Neural progenitor cell (in vitro differentiated cells): ENCODE measurements around the gene SBNO1. TPM values are rescaled to one million over a fixed set of nuclear protein-coding genes. Genes with fewer than 3 reads are reported as not detected.
A peak's percentile ranks its signal among the peaks of the same experiment; 100 is the strongest.

Experiments
- DNase-seq: peaks from one replicate; pipeline ENCODE4 v3.0.0-alpha.2; 2016; ENCODE audit warnings: low spot score
- H2AFZ ChIP-seq: fragments of 200-600 bp; sonication (generic); replicated peaks from 2 replicates; pipeline ENCODE4 v1.6.1; 2016; ENCODE audit warnings: antibody characterized with exemption
- H3F3A ChIP-seq: fragments of 200-600 bp; sonication (generic); 2 replicates; pipeline ENCODE4 v1.6.1; 2016; ENCODE audit warnings: antibody characterized with exemption, low read depth
- H3K27ac ChIP-seq: fragments of 200-600 bp; sonication (generic); 2 replicates; pipeline ENCODE4 v1.5.1; 2016; ENCODE audit warnings: mild to moderate bottlenecking
- H3K27me3 ChIP-seq: fragments of 200-600 bp; sonication (generic); 2 replicates; pipeline ENCODE4 v1.6.1; 2016; ENCODE audit warnings: mild to moderate bottlenecking, moderate library complexity
- H3K36me3 ChIP-seq: fragments of 200-600 bp; sonication (generic); 2 replicates; pipeline ENCODE4 v1.5.1; 2016
- H3K4me1 ChIP-seq: fragments of 200-600 bp; sonication (generic); 2 replicates; pipeline ENCODE4 v1.6.1; 2016; ENCODE audit warnings: mixed run types
- H3K4me2 ChIP-seq: fragments of 200-600 bp; sonication (generic); 2 replicates; pipeline ENCODE4 v1.6.1; 2016
- H3K4me3 ChIP-seq: fragments of 200-600 bp; sonication (generic); 2 replicates; pipeline ENCODE4 v1.5.1; 2016
- H3K79me2 ChIP-seq: fragments of 200-600 bp; sonication (generic); 2 replicates; pipeline ENCODE4 v1.6.1; 2016; ENCODE audit warnings: low read depth
- H3K9ac ChIP-seq: fragments of 200-600 bp; sonication (generic); 2 replicates; pipeline ENCODE4 v1.6.1; 2016
- H3K9me3 ChIP-seq: fragments of 200-600 bp; sonication (generic); 2 replicates; pipeline ENCODE4 v1.5.1; 2016; ENCODE audit warnings: low read depth
- H4K20me1 ChIP-seq: fragments of 200-600 bp; sonication (generic); 2 replicates; pipeline ENCODE4 v1.6.1; 2016; ENCODE audit warnings: low read depth
- H3K27ac Mint-ChIP-seq: 3 replicates; pipeline ENCODE4 v1.8.0; 2021; ENCODE audit warnings: mixed read lengths
- H3K27me3 Mint-ChIP-seq: 2 replicates; pipeline ENCODE4 v1.8.0; 2022; ENCODE audit warnings: low read depth, mild to moderate bottlenecking, inconsistent platforms, moderate library complexity, mixed read lengths; ENCODE audit not compliant: insufficient read depth
- H3K36me3 Mint-ChIP-seq: 3 replicates; pipeline ENCODE4 v1.8.0; 2021; ENCODE audit warnings: mixed read lengths
- H3K4me1 Mint-ChIP-seq: 3 replicates; pipeline ENCODE4 v1.8.0; 2021; ENCODE audit warnings: mixed read lengths
- H3K4me3 Mint-ChIP-seq: 3 replicates; pipeline ENCODE4 v1.8.0; 2021; ENCODE audit warnings: mild to moderate bottlenecking, moderate library complexity, mixed read lengths
- H3K9me3 Mint-ChIP-seq: 3 replicates; pipeline ENCODE4 v1.8.0; 2020; ENCODE audit warnings: mixed read lengths
- CTCF ChIP-seq: fragments of 200-600 bp; sonication (generic); IDR thresholded peaks from 2 replicates; pipeline ENCODE4 v1.5.1; 2017; ENCODE audit warnings: antibody characterized with exemption, mild to moderate bottlenecking
- EZH2 ChIP-seq: fragments of 200-600 bp; sonication (generic); IDR thresholded peaks from 2 replicates; pipeline ENCODE4 v1.6.1; 2017; ENCODE audit warnings: antibody characterized with exemption, mild to moderate bottlenecking, moderate library complexity
- EZH2phosphoT487 ChIP-seq: fragments of 200-600 bp; sonication (generic); IDR thresholded peaks from 2 replicates; pipeline ENCODE4 v1.6.1; 2017; ENCODE audit warnings: antibody characterized with exemption
- total RNA-seq: library from RNA; depleted of rRNA; stranded (reverse); fragments of >200 nt; gene quantifications from 2 replicates; pipeline ENCODE4 v1.2.3, GENCODE V29; 2015; ENCODE audit warnings: low replicate concordance

Gene SBNO1
- total RNA-seq, 1 donor from 2014 or later = 81.6 TPM

- no peak overlapping the region for H3K4me3 Mint-ChIP-seq
- no peak for DNase-seq
- Histone ChIP-seq H3K79me2 (peaks cover 48% of the 10 kb centered on the region), H3K4me1 (peaks cover 38% of the 10 kb centered on the region), H4K20me1 (peaks cover 6% of the 10 kb centered on the region), H3K9me3 (no peaks in the 10 kb centered on the region), H3K9ac (no peak overlapping the region), H3K36me3 (peaks cover 5% of the 10 kb centered on the region), H3K4me3 (no peak overlapping the region), H3K4me2 (peak overlapping the region; percentile 19), H3F3A (peaks cover 67% of the 10 kb centered on the region), H3K27me3 (no peaks in the 10 kb centered on the region), H2AFZ (no peak overlapping the region), H3K27ac (peak overlapping the region; percentile 91)
- no peaks in the 10 kb centered on the region for H3K9me3 Mint-ChIP-seq
- peaks cover 3% of the 10 kb centered on the region for H3K4me1 Mint-ChIP-seq
- H3K27ac Mint-ChIP-seq = no peak overlapping the region
- peaks cover 37% of the 10 kb centered on the region for H3K36me3 Mint-ChIP-seq
- H3K27me3 Mint-ChIP-seq = peaks cover 4% of the 10 kb centered on the region
- no peak for TF ChIP-seq EZH2phosphoT487
- TF ChIP-seq EZH2 = no peak
- TF ChIP-seq CTCF = no peak
Measured at GRCh38 chr12:123260081-123260480, 104.6 kb downstream of the SBNO1 start.

GRCh38 chr12:123258593-123258992 is 106.1 kb downstream of the SBNO1 start:
- no peak overlapping the region for H3K4me3 Mint-ChIP-seq
- no peaks in the 10 kb centered on the region for H3K9me3 ChIP-seq
- H3K9me3 Mint-ChIP-seq = no peaks in the 10 kb centered on the region
- no peak for TF ChIP-seq CTCF
- no peak for TF ChIP-seq EZH2
- TF ChIP-seq EZH2phosphoT487 = no peak
- H3K27ac Mint-ChIP-seq = no peak overlapping the region
- no peak for DNase-seq
- H3K36me3 Mint-ChIP-seq = peaks cover 31% of the 10 kb centered on the region
- H3K27me3 Mint-ChIP-seq = peaks cover 4% of the 10 kb centered on the region
- peaks cover 5% of the 10 kb centered on the region for H3K36me3 ChIP-seq
- peaks cover 6% of the 10 kb centered on the region for H4K20me1 ChIP-seq
- H3K4me1 Mint-ChIP-seq = peaks cover 2% of the 10 kb centered on the region
- no peak overlapping the region for H2AFZ ChIP-seq
- H3F3A ChIP-seq = peaks cover 59% of the 10 kb centered on the region
- peak overlapping the region; percentile 91 for H3K27ac ChIP-seq
- no peaks in the 10 kb centered on the region for H3K27me3 ChIP-seq
- H3K9ac ChIP-seq = no peak overlapping the region
- H3K79me2 ChIP-seq = peaks cover 36% of the 10 kb centered on the region
- no peak overlapping the region for H3K4me2 ChIP-seq
- H3K4me1 ChIP-seq = peaks cover 37% of the 10 kb centered on the region
- H3K4me3 ChIP-seq = no peak overlapping the region

GRCh38 chr12:123254853-123255446 is 109.7 kb downstream of the SBNO1 start:
- Mint-ChIP-seq H3K4me3 (no peak overlapping the region), H3K4me1 (no peaks in the 10 kb centered on the region), H3K27ac (no peak overlapping the region), H3K27me3 (peaks cover 4% of the 10 kb centered on the region), H3K9me3 (peaks cover 4% of the 10 kb centered on the region), H3K36me3 (peaks cover 26% of the 10 kb centered on the region)
- H3K36me3 ChIP-seq = peaks cover 10% of the 10 kb centered on the region
- H3K4me2 ChIP-seq = no peak overlapping the region
- no peak overlapping the region for H3K4me3 ChIP-seq
- H3K27ac ChIP-seq = no peak overlapping the region
- peaks cover 51% of the 10 kb centered on the region for H3K79me2 ChIP-seq
- TF ChIP-seq EZH2 = no peak
- TF ChIP-seq EZH2phosphoT487 = no peak
- TF ChIP-seq CTCF = no peak
- H3K9ac ChIP-seq = no peak overlapping the region
- DNase-seq = no peak
- H2AFZ ChIP-seq = no peak overlapping the region
- H3K9me3 ChIP-seq = no peaks in the 10 kb centered on the region
- no peaks in the 10 kb centered on the region for H4K20me1 ChIP-seq
- H3F3A ChIP-seq = peaks cover 26% of the 10 kb centered on the region
- H3K4me1 ChIP-seq = peaks cover 3% of the 10 kb centered on the region
- no peaks in the 10 kb centered on the region for H3K27me3 ChIP-seq
